ENCODE data around the gene MED25.

- TF ChIP-seq, protein P1, sequence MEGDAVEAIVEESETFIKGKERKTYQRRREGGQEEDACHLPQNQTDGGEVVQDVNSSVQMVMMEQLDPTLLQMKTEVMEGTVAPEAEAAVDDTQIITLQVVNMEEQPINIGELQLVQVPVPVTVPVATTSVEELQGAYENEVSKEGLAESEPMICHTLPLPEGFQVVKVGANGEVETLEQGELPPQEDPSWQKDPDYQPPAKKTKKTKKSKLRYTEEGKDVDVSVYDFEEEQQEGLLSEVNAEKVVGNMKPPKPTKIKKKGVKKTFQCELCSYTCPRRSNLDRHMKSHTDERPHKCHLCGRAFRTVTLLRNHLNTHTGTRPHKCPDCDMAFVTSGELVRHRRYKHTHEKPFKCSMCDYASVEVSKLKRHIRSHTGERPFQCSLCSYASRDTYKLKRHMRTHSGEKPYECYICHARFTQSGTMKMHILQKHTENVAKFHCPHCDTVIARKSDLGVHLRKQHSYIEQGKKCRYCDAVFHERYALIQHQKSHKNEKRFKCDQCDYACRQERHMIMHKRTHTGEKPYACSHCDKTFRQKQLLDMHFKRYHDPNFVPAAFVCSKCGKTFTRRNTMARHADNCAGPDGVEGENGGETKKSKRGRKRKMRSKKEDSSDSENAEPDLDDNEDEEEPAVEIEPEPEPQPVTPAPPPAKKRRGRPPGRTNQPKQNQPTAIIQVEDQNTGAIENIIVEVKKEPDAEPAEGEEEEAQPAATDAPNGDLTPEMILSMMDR (IDR thresholded peaks at IDR 0.05; ENCODE audit: insufficient read depth, low read length, poor library complexity, severe bottlenecking): no peak
- no peak for TF ChIP-seq EZH2phosphoT487 (conservative IDR thresholded peaks at IDR 0.05; ENCODE audit: low read length)
Measured at GRCh38 chr19:49788857-49789256, 29.2 kb upstream of the MED25 start.
